Measurements from ENCODE around the gene LNP1.

GRCh38 chr3:100423611-100424010 is 22.3 kb downstream of the LNP1 start:
- no peak for TF ChIP-seq CTCF (IDR thresholded peaks at IDR 0.05; ENCODE audit: borderline replicate concordance, extremely low read depth, low read length, poor library complexity, severe bottlenecking)
- no peak for TF ChIP-seq EZH2 (IDR thresholded peaks at IDR 0.05; ENCODE audit: borderline replicate concordance, low read depth, low read length, severe bottlenecking)
